ENCODE results near the gene C13orf46.
A peak's percentile ranks its signal among the peaks of the same experiment; 100 is the strongest.
"Not testable (repeated sequence)": the region's sequence is repeated elsewhere in the genome, so short reads cannot be mapped to it uniquely, and the experiment has no call there.

The C13orf46 gene

DNA sequence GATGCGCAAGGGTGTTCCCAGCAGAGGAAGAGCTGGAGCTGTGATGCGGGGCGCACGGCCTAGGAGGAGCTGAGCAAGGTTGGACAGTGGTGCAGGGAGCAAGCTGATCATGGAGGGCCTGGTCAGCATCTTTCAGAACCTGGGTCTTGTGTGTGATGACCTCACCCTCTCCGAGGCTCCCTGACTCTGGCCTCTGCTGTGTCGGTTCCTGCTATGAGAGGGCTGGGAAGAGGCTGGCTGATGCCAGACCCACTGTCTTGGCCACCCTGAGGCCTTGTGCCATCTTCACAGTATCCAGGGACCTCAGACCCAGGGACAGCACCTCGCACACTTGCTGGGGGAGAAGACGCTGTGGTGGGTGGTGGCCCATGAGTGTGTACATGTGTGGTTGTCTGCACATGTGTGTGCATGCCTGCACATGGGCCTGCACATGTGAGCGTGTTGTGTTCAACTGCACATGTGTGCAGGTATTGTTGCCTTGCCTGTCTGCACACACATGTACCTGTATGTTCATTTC, 16.5 kb upstream of the C13orf46 start:
- TF ChIP-seq, protein P1, sequence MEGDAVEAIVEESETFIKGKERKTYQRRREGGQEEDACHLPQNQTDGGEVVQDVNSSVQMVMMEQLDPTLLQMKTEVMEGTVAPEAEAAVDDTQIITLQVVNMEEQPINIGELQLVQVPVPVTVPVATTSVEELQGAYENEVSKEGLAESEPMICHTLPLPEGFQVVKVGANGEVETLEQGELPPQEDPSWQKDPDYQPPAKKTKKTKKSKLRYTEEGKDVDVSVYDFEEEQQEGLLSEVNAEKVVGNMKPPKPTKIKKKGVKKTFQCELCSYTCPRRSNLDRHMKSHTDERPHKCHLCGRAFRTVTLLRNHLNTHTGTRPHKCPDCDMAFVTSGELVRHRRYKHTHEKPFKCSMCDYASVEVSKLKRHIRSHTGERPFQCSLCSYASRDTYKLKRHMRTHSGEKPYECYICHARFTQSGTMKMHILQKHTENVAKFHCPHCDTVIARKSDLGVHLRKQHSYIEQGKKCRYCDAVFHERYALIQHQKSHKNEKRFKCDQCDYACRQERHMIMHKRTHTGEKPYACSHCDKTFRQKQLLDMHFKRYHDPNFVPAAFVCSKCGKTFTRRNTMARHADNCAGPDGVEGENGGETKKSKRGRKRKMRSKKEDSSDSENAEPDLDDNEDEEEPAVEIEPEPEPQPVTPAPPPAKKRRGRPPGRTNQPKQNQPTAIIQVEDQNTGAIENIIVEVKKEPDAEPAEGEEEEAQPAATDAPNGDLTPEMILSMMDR (IDR thresholded peaks at IDR 0.05; ENCODE audit: insufficient read depth, low read depth, low read length, missing control alignments) = no peak
- DNase-seq (ENCODE audit: low read depth) = no peak
- no peak overlapping the region for H3K4me3 ChIP-seq (ENCODE audit: low read length)

DNA sequence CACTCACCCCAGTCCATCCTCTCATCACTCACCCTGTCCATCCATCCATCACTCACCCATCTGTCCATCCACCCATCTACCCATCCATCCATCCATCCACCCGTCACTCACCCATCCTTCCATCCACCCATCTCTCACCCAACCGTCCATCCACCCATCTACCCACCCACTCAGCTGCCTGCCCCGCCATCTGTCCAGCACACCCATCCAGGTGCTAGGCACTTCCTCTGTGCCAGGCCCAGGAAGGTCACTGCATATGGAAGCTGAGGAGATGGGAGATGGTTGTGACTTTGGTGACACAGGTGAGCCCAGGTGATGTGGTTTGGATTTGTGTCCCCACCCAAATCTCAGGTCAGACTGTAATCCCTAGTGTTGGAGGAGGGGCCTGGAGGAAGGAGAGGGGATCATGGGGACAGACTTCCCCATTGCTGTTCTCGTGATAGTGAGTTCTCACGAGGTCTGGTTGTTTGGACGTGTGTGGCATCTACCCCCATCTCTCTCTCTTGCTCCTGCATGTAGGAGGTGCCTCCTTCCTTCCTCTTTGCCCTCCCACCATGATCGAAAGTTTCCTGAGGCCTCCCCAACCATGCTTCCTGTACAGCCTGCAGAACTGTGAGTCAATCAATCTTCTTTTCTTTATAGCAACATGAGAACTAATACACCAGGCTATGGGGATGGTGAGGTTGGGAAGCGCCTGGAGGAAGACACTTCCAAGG, 15.9 kb upstream of the C13orf46 start:
- TF ChIP-seq, protein P1 (IDR thresholded peaks at IDR 0.05; ENCODE audit: insufficient read depth, low read depth, low read length, missing control alignments) = no peak
- DNase-seq (ENCODE audit: low read depth) = no peak
- no peak overlapping the region for H3K4me3 ChIP-seq (ENCODE audit: low read length)

DNA sequence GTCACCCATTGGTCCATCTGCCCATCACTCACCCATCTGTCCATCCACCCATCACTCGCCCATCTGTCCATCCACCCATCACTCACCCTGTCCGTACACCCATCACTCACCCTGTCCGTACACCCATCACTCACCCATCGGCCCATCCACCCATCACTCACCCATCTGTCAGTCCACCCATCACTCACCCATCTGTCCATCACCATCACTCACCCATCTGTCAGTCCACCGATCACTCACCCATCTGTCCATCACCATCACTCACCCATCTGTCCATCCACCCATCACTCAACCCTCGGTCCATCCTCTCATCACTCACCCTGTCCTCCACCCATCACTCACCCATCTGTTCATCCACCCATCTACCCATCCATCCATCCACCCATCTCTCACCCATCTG, 15.0 kb upstream of the C13orf46 start:
- DNase-seq (ENCODE audit: low read depth) = not testable (repeated sequence)

DNA sequence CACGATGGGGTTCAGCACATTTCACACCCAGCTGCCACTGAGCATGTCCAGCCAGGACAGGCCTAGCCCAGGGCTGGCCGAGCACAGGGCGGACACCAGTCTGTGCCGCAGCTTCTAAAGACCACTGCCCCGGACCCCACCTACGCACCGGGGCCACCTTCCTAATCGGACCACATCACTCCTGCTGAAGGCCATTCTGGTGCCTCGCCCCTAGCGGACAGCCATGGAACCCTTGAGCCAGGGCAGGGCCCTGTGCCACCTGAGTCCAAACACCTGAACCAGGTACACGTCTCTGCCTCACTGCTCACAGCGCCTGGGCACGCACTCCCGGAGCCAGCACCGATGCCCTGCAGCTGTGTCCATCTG, 8.4 kb upstream of the C13orf46 start:
- TF ChIP-seq, protein P1 (IDR thresholded peaks at IDR 0.05; ENCODE audit: insufficient read depth, low read depth, low read length, missing control alignments) = no peak
- no peak for DNase-seq (ENCODE audit: low read depth)
- no peak overlapping the region for H3K4me3 ChIP-seq (ENCODE audit: low read length)

More for the DNA sequence above, 15.0 kb upstream of the C13orf46 start:
- H3K4me3 ChIP-seq (ENCODE audit: low read length) = not testable (repeated sequence)

DNA sequence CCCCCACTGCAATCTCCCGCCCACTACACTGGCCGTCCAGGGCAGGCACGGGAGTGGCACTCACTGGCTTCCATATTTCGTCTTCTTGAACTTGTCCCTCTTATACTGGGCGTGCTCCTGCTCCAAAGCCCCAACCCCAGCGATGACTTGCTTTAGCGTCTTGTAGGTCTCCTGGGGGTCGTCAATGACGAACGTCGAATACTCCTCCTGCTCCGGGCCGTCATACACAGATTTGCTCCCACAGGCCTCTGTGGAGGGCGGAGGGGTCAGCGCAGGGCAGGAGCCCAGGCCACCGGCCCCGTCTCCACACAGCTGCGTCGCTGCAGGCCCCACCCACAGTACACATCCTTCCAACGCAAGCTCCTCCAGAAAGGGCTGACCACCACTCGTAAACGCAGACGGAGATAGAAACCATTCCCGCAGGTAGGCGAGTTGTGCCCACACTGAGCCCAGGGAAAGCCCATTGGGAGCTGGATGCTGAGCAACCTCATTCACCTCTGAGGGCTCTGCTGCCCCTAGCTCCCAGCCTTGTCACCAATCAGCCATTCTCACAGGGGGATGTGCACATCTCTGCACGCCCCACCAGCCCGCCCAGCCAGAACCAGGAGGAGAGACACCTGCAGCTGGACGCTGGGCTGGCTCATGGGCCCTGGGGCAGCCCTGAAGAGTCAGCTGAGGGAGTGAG, 7.9 kb upstream of the C13orf46 start:
- TF ChIP-seq, protein P1 (IDR thresholded peaks at IDR 0.05; ENCODE audit: insufficient read depth, low read depth, low read length, missing control alignments) = no peak
- no peak for DNase-seq (ENCODE audit: low read depth)
- no peak overlapping the region for H3K4me3 ChIP-seq (ENCODE audit: low read length)

DNA sequence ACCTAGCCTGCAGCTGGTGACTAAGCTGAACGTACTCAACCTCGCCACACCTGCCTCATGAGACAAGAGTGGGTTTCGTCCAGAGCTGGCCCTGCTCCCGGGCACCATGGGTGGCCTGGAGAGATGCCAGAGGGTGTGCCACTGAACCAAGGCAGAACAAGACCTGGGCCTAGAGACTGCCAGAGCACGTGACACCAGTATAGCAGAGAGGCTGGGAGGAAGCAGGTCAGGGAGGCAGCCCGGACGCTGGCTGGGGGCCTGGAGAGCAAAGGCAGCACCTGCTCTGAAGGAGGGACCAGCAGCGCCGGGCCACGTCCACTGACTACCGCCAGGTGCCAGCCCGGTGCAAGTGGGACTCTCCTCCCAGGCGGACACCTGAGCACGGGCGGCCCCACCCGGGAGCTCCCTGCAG, 7.3 kb upstream of the C13orf46 start:
- peak; percentile 88 for DNase-seq (ENCODE audit: low read depth)
- H3K4me3 ChIP-seq (ENCODE audit: low read length) = no peak overlapping the region
- TF ChIP-seq, protein P1 (IDR thresholded peaks at IDR 0.05; ENCODE audit: insufficient read depth, low read depth, low read length, missing control alignments) = no peak

DNA sequence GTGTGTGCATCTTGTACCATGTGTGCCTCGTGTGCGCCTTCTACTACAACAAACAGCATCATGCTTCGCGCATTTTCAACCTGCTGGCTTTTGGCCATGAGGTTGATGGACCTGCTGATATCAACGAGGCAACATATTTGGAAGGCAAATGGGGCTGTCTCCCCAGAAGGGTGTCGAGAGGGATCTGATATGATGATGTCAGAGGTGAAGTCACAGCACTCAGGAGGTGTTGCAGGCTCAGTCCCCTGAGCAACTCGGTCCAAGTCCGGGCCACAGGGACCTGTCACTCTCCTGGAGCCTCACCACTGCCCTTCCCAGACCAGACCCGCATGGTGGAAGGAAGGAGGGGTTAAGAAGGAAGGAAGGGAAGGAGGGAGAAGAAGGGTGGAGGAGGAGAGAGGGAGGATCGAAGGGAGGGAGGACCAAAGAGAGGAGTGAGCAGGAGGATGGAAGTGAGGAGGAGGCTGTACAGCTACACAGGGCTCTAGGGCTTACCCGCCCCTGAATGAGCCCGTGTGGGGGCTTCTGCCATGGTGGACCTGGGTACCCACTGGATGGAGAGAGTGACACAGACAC, 6.7 kb upstream of the C13orf46 start:
- TF ChIP-seq, protein P1 (IDR thresholded peaks at IDR 0.05; ENCODE audit: insufficient read depth, low read depth, low read length, missing control alignments) = no peak
- no peak overlapping the region for H3K4me3 ChIP-seq (ENCODE audit: low read length)
- no peak for DNase-seq (ENCODE audit: low read depth)

Measured in epithelial cell of esophagus (primary cell).